Astrocyte of the hippocampus (primary cell): ENCODE data around the gene EIF4G3.
"Not testable (repeated sequence)": the region's sequence is repeated elsewhere in the genome, so short reads cannot be mapped to it uniquely, and the experiment has no call there.

Experiments
- DNase-seq: peaks from one replicate; pipeline ENCODE4 v3.0.0; 2011; ENCODE audit warnings: low read depth, low spot score

EIF4G3 gene, protein sequence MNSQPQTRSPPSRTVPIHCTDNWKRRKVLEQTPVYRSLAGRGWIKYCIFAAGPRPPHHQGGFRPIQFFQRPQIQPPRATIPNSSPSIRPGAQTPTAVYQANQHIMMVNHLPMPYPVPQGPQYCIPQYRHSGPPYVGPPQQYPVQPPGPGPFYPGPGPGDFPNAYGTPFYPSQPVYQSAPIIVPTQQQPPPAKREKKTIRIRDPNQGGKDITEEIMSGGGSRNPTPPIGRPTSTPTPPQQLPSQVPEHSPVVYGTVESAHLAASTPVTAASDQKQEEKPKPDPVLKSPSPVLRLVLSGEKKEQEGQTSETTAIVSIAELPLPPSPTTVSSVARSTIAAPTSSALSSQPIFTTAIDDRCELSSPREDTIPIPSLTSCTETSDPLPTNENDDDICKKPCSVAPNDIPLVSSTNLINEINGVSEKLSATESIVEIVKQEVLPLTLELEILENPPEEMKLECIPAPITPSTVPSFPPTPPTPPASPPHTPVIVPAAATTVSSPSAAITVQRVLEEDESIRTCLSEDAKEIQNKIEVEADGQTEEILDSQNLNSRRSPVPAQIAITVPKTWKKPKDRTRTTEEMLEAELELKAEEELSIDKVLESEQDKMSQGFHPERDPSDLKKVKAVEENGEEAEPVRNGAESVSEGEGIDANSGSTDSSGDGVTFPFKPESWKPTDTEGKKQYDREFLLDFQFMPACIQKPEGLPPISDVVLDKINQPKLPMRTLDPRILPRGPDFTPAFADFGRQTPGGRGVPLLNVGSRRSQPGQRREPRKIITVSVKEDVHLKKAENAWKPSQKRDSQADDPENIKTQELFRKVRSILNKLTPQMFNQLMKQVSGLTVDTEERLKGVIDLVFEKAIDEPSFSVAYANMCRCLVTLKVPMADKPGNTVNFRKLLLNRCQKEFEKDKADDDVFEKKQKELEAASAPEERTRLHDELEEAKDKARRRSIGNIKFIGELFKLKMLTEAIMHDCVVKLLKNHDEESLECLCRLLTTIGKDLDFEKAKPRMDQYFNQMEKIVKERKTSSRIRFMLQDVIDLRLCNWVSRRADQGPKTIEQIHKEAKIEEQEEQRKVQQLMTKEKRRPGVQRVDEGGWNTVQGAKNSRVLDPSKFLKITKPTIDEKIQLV (N-terminal part only)

GRCh38 chr1:21176586-21177555 lies at the start of gene EIF4G3:
Gene EIF4G3 (minus strand): TSS chr1:21176897. CDS start chr1:21002742, 174,155 bp downstream.
- DNase-seq, result peak; percentile 99

GRCh38 chr1:21225065-21225464 lies 48.4 kb upstream of the EIF4G3 start:
- DNase-seq, result no peak

GRCh38 chr1:21220815-21221214 lies 44.1 kb upstream of the EIF4G3 start:
- DNase-seq, result peak; percentile 56

DNA sequence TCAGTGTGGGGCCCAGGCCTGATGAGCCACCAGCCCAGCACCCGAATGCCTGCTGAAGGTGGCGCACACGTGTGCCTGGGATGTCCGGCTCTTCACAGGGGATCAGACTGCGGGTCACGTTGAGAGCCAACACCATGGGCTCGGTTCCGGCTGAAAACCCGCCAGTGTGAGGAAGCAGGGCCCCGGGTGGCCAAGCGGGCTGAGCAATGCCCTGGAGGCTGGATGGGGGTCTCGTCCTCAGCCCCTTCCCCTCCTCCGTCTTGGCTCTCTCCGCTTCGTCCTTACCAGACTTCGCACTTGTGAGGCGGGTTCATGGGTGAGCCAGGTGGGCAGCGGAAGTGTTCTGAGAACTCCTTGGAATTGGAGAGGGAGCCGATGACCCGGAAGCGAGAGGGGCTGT lies 43.0 kb upstream of the EIF4G3 start:
- no peak for DNase-seq

DNA sequence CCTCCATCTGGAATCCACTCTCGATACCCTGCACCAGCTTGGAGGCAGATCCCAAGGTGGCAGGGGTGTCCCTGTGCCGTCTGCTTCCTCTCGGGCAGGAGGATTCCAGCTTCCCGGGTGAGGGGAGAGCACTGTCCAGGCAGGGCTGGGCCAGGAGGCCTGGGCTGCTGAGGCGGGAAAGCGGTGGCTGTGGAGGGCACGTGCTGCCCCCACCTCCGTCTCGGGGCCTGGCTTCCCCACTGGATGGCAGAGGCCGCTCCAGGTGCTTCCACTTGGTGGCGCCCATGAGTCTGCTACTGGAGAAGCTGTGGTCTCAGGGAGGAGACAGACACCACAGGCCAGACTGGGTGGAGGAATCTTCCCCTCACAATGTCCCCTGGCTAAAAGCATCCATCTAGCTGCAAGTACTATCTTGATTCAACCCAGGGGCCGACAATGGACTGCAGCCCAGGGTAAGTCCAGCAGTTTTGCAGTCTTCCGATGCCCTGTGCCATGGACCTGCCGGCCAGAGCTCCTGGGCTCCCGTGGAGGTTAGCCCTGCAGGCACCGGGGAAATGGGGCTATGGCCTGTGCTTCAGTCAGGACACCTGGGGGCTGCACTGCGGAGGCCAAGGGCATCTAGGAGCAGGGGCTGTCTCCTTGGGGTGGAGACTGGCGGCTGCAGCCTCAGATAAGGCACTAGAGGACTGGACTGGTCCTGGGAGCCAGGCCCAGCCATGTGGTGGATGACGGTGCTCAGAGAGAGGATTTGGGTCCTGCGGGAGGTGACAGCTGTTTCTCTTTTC lies 41.3 kb upstream of the EIF4G3 start:
- DNase-seq, result peak; percentile 44

DNA sequence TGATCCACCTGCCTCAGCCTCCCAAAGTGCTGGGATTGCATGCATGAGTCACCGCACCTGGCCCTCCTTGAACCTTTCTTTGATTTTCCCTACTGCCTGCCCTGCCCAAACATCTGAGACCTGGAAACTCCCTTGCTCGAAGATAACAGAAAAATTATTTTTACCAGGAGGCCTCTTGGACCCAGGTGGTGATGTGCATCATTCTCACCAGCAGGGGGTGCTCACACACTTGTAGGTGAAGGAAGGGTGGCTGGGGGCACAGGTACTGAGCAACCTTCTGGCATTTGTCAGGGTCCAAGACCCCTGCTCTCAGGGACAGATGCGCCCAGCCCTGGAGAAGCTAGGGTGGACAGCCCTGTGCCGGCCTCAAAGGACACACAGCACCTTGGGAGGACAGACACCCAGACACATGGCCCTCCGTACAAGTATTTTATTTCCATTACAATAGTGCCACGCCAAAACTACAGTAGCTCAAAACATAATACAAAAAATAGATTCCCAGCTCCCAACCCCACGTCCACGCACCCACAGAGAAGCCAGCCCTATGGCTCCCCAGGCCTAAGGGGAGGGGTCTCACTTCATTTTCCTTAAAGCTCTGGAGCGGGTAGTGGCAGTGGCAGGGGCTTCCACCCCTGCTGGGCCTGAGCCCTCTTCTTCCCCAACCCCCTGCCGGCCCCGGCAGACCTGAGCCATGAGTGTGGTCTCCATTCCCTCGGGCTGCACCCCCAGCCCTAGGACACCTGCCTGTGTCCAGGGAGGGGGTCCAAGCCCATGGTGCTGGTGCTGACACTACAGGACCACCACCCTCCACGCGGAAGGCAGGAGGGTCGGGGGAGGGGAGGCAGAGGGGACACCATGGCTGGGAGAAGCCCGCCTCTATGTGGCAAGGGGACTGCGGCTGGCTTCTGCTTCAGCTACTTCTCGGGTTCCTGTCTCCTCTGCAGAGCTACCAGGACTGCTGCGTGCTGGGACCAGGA lies 40.4 kb upstream of the EIF4G3 start:
- peak; percentile 60 for DNase-seq

GRCh38 chr1:21212126-21212525 lies 35.4 kb upstream of the EIF4G3 start:
- DNase-seq, result peak; percentile 22

GRCh38 chr1:21208137-21208700 lies 31.5 kb upstream of the EIF4G3 start:
- DNase-seq, result not testable (repeated sequence)

DNA sequence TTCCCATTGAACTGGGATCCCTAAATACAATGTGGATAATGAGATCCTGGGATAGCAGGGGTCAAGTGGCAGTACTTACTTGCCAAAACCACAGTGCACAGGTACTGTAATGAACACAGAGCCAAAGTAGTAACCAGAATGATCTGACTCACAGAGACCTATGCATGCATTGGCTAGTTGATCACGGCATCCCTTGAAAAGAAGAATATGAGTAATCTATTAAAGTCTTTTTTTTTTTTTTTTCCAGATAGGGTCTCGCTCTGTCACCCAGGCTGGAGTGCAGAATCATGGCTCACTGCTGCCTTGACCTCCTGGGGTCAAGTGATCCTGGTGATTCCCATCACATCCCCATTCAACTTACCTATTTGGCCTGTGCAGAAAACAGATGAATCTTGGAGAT lies 29.4 kb upstream of the EIF4G3 start:
- no peak for DNase-seq

GRCh38 chr1:21205416-21205815 lies 28.7 kb upstream of the EIF4G3 start:
- DNase-seq, result no peak

DNA sequence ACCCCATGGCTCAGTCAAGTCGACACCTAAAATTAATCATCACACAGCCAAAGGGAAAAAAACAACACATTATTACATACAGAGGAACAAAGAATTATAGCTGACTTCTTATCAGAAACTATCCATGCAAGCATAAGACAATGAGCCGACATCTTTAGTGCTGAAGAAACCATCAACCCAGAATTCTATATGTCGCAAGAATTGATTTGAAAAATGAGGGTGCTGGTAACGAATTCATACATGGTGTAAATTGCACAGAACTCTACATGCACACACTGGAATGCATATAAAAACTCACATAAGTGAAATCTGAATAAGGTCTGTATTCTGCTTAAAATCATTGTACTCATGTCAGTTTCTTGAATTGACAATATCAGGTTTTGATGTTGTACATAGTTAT lies 25.0 kb upstream of the EIF4G3 start:
- DNase-seq, result no peak

DNA sequence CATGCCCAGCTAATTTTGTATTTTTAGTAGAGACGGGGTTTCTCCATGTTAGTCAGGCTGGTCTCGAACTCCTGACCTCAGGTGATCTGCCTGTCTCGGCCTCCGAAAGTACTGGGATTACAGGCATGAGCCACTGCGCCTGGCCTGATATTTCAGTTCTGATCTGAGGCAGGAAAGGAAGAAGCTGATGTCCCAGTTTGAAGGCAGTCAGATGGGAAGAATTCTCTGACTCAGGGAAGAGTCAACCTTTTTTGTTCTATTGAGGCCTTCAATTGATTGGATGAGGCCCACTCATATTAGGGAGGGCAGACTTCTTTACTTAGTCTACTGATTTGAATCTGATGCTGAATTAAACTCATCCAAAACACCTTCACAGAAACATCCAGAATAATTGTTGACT lies 24.5 kb upstream of the EIF4G3 start:
- not testable (repeated sequence) for DNase-seq

DNA sequence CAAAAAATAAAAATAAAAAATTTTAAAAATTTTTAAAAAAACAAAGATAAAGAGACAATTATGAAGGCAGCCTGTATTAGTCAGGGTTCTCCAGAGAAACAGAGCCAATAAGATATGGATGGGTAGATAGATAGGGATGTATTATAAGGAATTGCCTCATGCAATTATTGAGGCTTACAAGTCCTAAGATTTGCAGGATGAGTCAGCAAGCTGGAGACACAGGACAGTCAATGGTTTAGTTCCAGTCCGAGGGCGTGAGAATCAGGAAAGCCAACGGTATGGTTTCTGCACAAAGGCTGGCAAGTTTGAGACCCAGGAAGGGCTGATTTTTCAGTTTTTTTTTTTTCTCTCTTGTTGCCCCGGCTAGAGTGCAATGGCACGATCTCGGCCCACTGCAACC lies 24.1 kb upstream of the EIF4G3 start:
- DNase-seq, result no peak

GRCh38 chr1:21198929-21199328 lies 22.2 kb upstream of the EIF4G3 start:
- DNase-seq, result no peak

DNA sequence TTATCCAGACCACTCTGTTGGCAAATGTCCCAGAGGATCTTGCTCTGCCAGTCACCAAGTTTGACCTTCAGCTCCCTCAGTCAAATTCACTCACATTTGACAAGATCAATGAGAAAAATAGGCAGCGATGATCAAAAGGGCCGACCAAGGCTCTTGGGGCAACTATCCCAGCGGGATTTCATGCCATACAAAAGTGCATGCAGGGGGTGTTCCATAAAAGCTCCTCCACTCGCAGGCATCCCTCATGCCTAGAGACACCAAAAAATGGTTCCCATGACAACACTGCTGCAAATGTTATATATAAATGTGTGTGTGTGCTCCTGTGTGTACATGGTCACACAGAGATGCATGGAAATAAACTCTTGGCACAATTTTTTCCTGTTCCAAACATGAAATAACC lies 16.2 kb upstream of the EIF4G3 start:
- no peak for DNase-seq

DNA sequence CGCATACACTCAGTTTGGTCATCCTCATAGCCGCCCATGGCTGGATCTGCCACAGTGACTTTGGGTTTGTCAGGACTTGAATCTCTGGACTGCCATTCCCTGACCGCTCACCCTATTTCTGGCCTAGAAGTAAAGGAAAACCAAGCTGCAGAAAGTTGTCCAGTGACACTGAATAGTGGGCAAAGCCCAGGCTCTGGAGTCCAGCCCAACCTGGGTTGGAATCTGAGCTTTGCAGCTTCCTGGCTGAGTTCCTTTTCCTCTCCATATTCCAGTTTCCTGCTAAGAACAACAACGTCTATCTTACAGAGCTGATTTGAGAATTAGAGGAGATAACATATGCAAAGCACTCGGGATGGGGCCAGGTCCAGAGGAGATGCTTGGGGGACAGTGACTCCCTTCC lies 15.6 kb upstream of the EIF4G3 start:
- no peak for DNase-seq

DNA sequence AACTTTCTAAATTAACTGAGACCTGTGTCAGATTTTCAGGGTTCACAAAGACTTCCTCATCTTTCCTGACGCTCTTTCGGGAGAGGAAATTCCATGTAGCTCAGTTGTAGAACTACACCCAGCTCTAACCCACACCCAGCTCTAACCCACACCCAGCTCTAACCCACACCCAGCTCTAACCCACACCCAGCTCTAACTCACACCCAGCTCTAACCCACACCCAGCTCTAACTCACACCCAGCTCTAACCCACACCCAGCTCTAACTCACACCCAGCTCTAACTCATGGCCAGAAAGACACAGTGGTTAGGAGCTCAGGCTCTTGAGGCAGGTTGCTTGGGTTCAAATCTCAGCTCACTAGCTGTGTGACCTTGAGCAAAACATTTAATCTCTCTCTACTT lies 14.1 kb upstream of the EIF4G3 start:
- DNase-seq, result not testable (repeated sequence)

GRCh38 chr1:21189906-21190500 lies 13.3 kb upstream of the EIF4G3 start:
- DNase-seq, result no peak
